Prostate gland (tissue), 2 donors: ENCODE measurements around the gene LUC7L3. TPM values are rescaled to one million over a fixed set of nuclear protein-coding genes. Genes with fewer than 3 reads are reported as not detected.

Source experiments
- DNase-seq: peaks from one replicate; pipeline ENCODE4 v3.0.0-alpha.2; 2019; ENCODE audit warnings: low spot score
- H3K27ac ChIP-seq, 2 donors: fragments of 200-600 bp; sonication (generic); 2 replicates each; pipeline ENCODE4 v1.5.1; 2017 to 2019
- H3K27me3 ChIP-seq: fragments of 200-600 bp; sonication (generic); replicated peaks from 2 replicates; pipeline ENCODE4 v1.5.1; 2019; ENCODE audit not compliant: insufficient read depth
- H3K36me3 ChIP-seq, 2 donors: fragments of 200-600 bp; sonication (generic); 1 replicate in 1 of 2; 2 replicates in 1 of 2; pipeline versions ENCODE4 v1.5.1 to v1.8.1; 2017 to 2019
- H3K4me1 ChIP-seq: fragments of 200-600 bp; sonication (generic); replicated peaks from 2 replicates; pipeline ENCODE4 v1.5.1; 2019
- H3K4me3 ChIP-seq, 2 donors: fragments of 200-600 bp; sonication (generic); 2 replicates each; pipeline ENCODE4 v1.5.1; 2017 to 2019
- H3K9me3 ChIP-seq: fragments of 200-600 bp; sonication (generic); 2 replicates; pipeline ENCODE4 v1.5.1; 2017
- POLR2A ChIP-seq: fragments of 450-650 bp; IDR thresholded peaks from one replicate; pipeline ENCODE4 v1.6.1; 2016; ENCODE audit warnings: antibody characterized with exemption, mild to moderate bottlenecking
- POLR2AphosphoS5 ChIP-seq: sonication (generic); formaldehyde crosslinking; IDR thresholded peaks from one replicate; pipeline ENCODE4 v1.6.1; 2017; ENCODE audit warnings: antibody characterized with exemption
- WGBS: methylation state at CpG from one replicate; pipeline ENCODE4 v1.1.5; 2018; 5-methylcytosine and 5-hydroxymethylcytosine counted together
- intact Hi-C: fragments of 100-400 bp; cut with DNase I; formaldehyde crosslinking; loops from one replicate; pipeline ENCODE4 v1.14.2; 2022
- total RNA-seq, 2 donors: library from RNA; depleted of rRNA; stranded (reverse); fragments of >200 nt; gene quantifications; one replicate each; pipeline ENCODE4 v1.1.0, GENCODE V29; 2016
- TF ChIP-seq, protein P1 (sequence below), 4 experiments: fragments of 200-600 bp in 2 of 4; fragments of 450-650 bp in 2 of 4; sonication (generic) in 2 of 4; IDR thresholded peaks; 1 replicate in 3 of 4; 2 replicates in 1 of 4; pipeline ENCODE4 v1.5.1; 2016 to 2019; ENCODE audit warnings: antibody characterized with exemption in 4 of 4, mild to moderate bottlenecking in 2 of 4, moderate library complexity in 2 of 4

The LUC7L3 gene
- total RNA-seq, 2 donors from 2014 or later, result 45.4 to 234 TPM

DNA sequence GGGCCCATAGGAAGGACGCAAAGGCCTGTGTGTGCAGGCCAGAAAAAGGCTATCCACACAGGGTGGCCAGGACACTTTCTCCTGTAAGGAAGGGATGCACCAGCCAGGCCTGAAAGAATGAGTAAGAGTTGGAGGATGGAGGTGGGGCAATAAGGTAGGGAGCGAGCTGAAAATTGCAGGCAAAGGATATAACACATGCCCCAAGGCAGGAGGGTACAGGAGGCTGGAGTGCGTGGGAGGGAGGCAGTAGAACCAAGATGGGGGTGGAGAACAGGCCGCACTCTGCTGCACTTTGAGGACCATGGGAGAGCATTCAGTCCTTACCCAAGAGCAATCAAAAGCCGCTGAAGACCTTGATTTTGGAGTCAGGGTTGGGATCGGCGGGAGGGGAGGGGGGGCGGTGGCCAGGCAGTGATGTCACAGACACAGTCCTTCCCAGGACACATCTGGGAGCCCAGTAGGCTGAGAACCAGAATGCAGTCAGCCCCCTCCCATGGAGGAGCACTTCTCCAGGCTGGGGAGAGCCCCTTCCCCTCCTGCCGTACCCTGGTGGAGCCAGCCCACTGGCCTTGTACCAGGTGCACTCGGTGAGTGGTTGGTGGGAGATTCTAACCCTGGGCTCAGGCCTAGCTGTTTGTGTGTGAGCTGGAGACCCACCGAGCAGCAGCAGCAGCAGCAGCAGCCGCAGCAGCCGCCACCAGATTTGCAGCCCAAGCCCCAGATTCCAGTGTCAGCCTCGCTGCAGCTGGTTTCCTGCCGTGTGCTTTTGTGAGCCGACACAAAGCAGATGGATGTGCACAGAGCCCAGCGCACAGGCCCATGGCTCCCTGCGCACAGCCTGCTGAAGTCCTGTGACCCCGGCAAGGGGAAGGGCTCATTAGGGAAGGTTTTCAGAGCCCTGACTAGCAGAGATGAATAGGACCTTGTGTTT is 29.2 kb upstream of the LUC7L3 start:
- no peak overlapping the region for H3K27ac ChIP-seq

DNA sequence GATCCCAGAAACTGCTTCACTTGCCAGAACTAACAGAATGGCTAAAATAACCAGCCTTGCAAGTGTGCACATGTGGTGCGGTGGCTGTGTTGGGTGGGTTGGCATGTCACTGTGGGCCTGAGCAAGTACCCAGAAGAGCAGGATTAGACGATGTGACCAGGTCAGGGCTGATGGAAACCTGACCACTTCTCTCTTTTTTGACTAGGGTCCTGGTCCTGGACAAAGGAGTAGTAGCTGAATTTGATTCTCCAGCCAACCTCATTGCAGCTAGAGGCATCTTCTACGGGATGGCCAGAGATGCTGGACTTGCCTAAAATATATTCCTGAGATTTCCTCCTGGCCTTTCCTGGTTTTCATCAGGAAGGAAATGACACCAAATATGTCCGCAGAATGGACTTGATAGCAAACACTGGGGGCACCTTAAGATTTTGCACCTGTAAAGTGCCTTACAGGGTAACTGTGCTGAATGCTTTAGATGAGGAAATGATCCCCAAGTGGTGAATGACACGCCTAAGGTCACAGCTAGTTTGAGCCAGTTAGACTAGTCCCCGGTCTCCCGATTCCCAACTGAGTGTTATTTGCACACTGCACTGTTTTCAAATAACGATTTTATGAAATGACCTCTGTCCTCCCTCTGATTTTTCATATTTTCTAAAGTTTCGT is 28.4 kb upstream of the LUC7L3 start:
- no peak for DNase-seq
- Histone ChIP-seq H3K27me3 (no peaks in the 10 kb centered on the region), H3K36me3 (peaks cover 5 to 7% of the 10 kb centered on the region in 2 donors), H3K4me1 (peaks cover 28% of the 10 kb centered on the region), H3K27ac (peak overlapping the region; percentile 2 to 11), H3K4me3 (no peak overlapping the region), H3K9me3 (no peaks in the 10 kb centered on the region)
- 62% methylated on average over 9 of the region's 9 CpGs for WGBS
- intact Hi-C loops, result no loop called here
- TF ChIP-seq POLR2AphosphoS5 (no peak), POLR2A (no peak)
- TF ChIP-seq, protein P1, sequence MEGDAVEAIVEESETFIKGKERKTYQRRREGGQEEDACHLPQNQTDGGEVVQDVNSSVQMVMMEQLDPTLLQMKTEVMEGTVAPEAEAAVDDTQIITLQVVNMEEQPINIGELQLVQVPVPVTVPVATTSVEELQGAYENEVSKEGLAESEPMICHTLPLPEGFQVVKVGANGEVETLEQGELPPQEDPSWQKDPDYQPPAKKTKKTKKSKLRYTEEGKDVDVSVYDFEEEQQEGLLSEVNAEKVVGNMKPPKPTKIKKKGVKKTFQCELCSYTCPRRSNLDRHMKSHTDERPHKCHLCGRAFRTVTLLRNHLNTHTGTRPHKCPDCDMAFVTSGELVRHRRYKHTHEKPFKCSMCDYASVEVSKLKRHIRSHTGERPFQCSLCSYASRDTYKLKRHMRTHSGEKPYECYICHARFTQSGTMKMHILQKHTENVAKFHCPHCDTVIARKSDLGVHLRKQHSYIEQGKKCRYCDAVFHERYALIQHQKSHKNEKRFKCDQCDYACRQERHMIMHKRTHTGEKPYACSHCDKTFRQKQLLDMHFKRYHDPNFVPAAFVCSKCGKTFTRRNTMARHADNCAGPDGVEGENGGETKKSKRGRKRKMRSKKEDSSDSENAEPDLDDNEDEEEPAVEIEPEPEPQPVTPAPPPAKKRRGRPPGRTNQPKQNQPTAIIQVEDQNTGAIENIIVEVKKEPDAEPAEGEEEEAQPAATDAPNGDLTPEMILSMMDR (IDR thresholded peaks at IDR 0.05), result no peak

More for the DNA sequence above, 29.2 kb upstream of the LUC7L3 start:
- 77% methylated on average over 17 of the region's 19 CpGs for WGBS
- Histone ChIP-seq H3K9me3 (no peaks in the 10 kb centered on the region), H3K36me3 (no peaks in the 10 kb centered on the region), H3K27me3 (no peaks in the 10 kb centered on the region), H3K4me3 (no peak overlapping the region), H3K4me1 (peaks cover 28% of the 10 kb centered on the region)
- TF ChIP-seq, protein P1 (IDR thresholded peaks at IDR 0.05), result no peak
- TF ChIP-seq POLR2A, result no peak
- TF ChIP-seq POLR2AphosphoS5, result no peak
- DNase-seq, result no peak
- intact Hi-C loops, result loop anchor here (5.0 kb wide), 1 partner anchor 208 kb away; no protein-coding TSS in a partner anchor

DNA sequence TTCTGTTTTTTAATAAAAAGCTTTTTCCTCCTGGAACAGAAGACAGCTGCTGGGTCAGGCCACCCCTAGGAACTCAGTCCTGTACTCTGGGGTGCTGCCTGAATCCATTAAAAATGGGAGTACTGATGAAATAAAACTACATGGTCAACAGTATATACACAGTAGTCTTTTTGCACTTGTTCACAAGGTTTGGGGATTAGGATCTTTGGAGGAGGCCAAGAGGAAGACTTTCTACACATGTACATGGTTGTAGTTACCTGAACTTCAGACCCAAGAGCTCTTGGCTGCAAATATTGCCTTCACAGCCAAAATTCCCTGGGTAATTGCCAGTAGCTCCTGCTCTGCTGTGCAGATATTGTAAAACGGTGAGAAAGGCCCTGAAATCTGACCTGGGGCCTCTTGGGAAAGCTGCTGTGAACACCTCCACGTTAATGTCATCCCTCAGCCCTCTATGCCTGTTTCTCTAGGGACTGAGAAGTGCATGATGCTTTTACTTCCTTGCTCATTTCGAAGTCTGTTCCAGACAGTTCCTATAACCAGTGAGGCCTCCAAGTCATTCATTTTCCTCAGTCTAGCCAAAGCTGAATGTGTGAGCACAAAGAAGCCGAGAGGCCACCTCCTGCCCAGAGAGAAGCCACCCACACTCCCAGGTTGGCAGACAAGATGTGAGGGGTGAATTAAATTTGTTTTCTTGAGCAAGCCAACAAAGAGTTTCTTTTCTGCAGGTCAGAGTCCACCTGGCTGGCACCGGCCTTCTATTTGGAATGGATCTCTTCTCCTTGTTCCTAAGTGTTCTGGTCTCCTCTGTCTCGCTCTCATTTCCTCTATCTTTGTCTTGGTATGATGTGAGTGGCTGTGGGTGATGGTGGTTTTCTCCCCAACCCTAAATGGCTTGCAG is 27.6 kb upstream of the LUC7L3 start:
- no peak overlapping the region for H3K4me3 ChIP-seq
- no peak for DNase-seq
- peaks cover 28% of the 10 kb centered on the region for H3K4me1 ChIP-seq
- H3K36me3 ChIP-seq, result peaks cover 7 to 9% of the 10 kb centered on the region in 2 donors
- no peaks in the 10 kb centered on the region for H3K27me3 ChIP-seq
- intact Hi-C loops, result no loop called here
- peak overlapping the region; percentile 2 to 73 for H3K27ac ChIP-seq
- WGBS, result 41% methylated on average over 6 of the region's 6 CpGs
- TF ChIP-seq POLR2AphosphoS5 (no peak), POLR2A (no peak)
- TF ChIP-seq, protein P1 (IDR thresholded peaks at IDR 0.05), result no peak
- no peaks in the 10 kb centered on the region for H3K9me3 ChIP-seq

DNA sequence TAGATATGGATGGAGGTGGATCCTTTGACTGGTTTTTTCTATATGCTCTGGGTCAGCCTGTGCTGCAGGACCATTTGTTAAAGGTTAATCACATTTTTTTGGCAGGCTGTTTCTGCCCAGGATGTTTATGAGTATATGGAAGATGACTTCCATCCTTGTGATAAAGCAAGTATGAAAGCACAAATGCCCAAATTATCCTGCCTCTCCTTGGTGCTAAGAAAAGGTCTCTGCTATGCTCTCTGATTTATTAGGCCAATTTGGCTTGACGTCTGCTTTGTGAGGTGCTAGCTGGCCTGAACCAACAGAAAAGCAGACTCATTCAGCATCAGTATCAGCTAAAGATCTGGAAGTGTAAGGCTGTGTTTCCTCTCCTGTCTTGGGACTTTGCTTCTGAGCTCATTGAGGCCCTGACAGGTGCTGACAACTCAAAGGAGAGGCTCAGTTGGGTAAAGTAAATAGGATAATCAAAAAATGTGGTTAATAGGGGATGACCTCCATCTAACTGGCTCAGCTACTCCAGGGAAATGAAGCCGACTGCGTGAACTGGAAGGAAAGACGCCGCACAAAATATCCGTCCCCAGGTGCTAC is 26.9 kb upstream of the LUC7L3 start:
- WGBS, result 44% methylated on average over 6 of the region's 6 CpGs
- no peak for DNase-seq
- Histone ChIP-seq H3K9me3 (no peaks in the 10 kb centered on the region), H3K4me1 (peaks cover 24% of the 10 kb centered on the region), H3K4me3 (no peak overlapping the region), H3K27me3 (no peaks in the 10 kb centered on the region), H3K36me3 (peaks cover 7 to 9% of the 10 kb centered on the region in 2 donors), H3K27ac (peak overlapping the region; percentile 65 to 73)
- TF ChIP-seq, protein P1 (IDR thresholded peaks at IDR 0.05), result no peak
- TF ChIP-seq POLR2A (no peak), POLR2AphosphoS5 (no peak)
- intact Hi-C loops, result no loop called here
